SK-N-MC (cell line): ENCODE data around the gene NOTUM.

Experiments used
- EZH2 ChIP-seq: fragments of 200-600 bp; sonication (generic); IDR thresholded peaks from one replicate; pipeline ENCODE4 v1.6.1; 2017; ENCODE audit warnings: antibody characterized with exemption
- POLR2AphosphoS5 ChIP-seq: IDR thresholded peaks from 2 replicates; pipeline ENCODE4 v1.6.1; 2012; ENCODE audit warnings: mild to moderate bottlenecking, low read depth, low read length, borderline replicate concordance

- no peak for TF ChIP-seq POLR2AphosphoS5
- no peak for TF ChIP-seq EZH2
These were observed 823 bp upstream of the NOTUM start for GRCh38 chr17:81961521-81962498.
